Ishikawa (cell line): ENCODE data around the gene MYH9.

ENCODE experiments used
- RAD21 ChIP-seq: IDR thresholded peaks from 2 replicates; pipeline ENCODE4 v1.6.1; 2012; ENCODE audit warnings: low read depth
- REST ChIP-seq: IDR thresholded peaks from 2 replicates; pipeline ENCODE4 v1.6.1; 2012; ENCODE audit warnings: low read depth, mild to moderate bottlenecking
- TAF1 ChIP-seq: IDR thresholded peaks from 2 replicates; pipeline ENCODE4 v1.6.1; 2012; ENCODE audit warnings: low read depth, mild to moderate bottlenecking
- YY1 ChIP-seq: IDR thresholded peaks from 2 replicates; pipeline ENCODE4 v1.6.1; 2012; ENCODE audit warnings: low read depth

GRCh38 chr22:36413022-36413775 is 25.4 kb upstream of the MYH9 start:
- TF ChIP-seq RAD21 (no peak), YY1 (no peak), REST (no peak), TAF1 (no peak)
